Ishikawa (cell line): ENCODE results near the gene SORCS3.

Experiments
- CEBPB ChIP-seq: IDR thresholded peaks from 2 replicates; pipeline ENCODE4 v1.6.1; 2012
- CREB1 ChIP-seq: IDR thresholded peaks from 2 replicates; pipeline ENCODE4 v1.6.1; 2012; ENCODE audit warnings: low read depth
- EGR1 ChIP-seq: IDR thresholded peaks from 2 replicates; pipeline ENCODE4 v1.6.1; 2012
- EP300 ChIP-seq: IDR thresholded peaks from 2 replicates; pipeline ENCODE4 v1.6.1; 2012; ENCODE audit warnings: borderline replicate concordance
- FOXM1 ChIP-seq: IDR thresholded peaks from 2 replicates; pipeline ENCODE4 v1.6.1; 2012; ENCODE audit warnings: low read depth, borderline replicate concordance
- MAX ChIP-seq: IDR thresholded peaks from 2 replicates; pipeline ENCODE4 v1.6.1; 2012
- NFIC ChIP-seq: IDR thresholded peaks from 2 replicates; pipeline ENCODE4 v1.6.1; 2012
- RAD21 ChIP-seq: IDR thresholded peaks from 2 replicates; pipeline ENCODE4 v1.6.1; 2012; ENCODE audit warnings: low read depth
- TAF1 ChIP-seq: IDR thresholded peaks from 2 replicates; pipeline ENCODE4 v1.6.1; 2012; ENCODE audit warnings: low read depth, mild to moderate bottlenecking
- TCF12 ChIP-seq: IDR thresholded peaks from 2 replicates; pipeline ENCODE4 v1.6.1; 2012; ENCODE audit warnings: low read depth
- TEAD4 ChIP-seq: IDR thresholded peaks from 2 replicates; pipeline ENCODE4 v1.6.1; 2012
- YY1 ChIP-seq: IDR thresholded peaks from 2 replicates; pipeline ENCODE4 v1.6.1; 2012; ENCODE audit warnings: low read depth
- ZBTB7A ChIP-seq: IDR thresholded peaks from 2 replicates; pipeline ENCODE4 v1.6.1; 2012; ENCODE audit warnings: low read depth
- TF ChIP-seq, protein P1 (sequence below): IDR thresholded peaks from 2 replicates; pipeline ENCODE4 v1.6.1; 2012; ENCODE audit warnings: low read depth, mild to moderate bottlenecking
- TF ChIP-seq, protein P2 (sequence below): IDR thresholded peaks from 2 replicates; pipeline ENCODE4 v1.6.1; 2012

The SORCS3 gene

DNA sequence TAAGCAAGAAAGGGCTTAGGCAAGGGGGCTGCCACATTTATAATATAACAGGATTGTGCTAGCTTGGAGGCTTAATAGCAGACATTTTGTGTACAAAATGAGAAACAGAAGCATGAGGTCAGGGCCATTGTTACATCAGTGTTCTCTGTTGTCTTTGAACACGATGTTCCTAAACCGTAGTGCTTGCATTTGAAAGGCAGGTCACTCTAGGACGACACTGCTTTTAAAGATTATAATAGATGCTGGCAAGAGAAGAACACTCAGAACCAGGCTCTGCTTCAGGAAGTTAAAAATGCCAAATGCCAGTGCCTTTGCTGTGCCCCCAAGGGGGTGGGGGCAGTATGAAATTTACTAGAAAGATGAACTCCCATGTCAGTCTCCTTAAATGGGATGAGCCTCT, 91.1 kb downstream of the SORCS3 start:
- TF ChIP-seq ZBTB7A, result no peak
- TF ChIP-seq RAD21, result no peak
- TF ChIP-seq CREB1, result no peak

GRCh38 chr10:104734433-104734832, 93.3 kb downstream of the SORCS3 start:
- no peak for TF ChIP-seq TEAD4
- TF ChIP-seq TAF1, result no peak

DNA sequence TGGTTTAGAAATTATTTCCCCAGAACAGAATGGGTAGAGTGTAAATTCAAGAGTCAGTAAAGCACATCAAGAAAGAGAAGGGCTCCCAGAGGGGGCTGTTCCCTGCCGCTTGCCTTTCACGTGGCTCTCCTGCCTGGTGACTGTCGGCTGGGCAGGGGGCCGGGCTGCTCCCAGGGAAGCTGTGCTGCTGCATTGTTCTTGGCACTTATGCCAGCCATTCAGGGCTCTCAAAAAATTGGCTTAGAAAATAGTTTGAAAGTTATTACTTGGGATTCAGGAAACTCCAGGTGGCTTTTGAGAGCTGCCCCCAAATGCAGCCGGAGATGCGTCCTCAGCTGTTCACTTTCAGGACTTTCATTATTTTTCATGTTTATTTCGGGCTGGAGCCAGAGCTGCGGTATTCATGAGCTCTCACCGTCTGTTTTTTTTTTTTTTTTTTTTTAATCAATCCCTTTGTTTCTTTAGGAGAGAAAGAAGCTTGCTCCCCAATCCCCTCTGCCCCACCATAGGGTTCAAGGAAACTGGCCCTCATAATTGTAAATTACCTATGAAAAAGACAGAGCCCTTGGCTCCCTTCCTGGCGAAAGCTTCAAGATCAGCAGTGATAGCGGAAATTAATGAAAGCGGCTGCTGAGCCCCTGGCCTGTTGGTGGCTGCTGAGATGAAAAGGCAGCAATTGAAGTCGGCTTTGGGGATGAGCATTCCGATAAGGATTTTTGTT, 94.1 kb downstream of the SORCS3 start:
- TF ChIP-seq ZBTB7A, result no peak
- TF ChIP-seq, protein P1, sequence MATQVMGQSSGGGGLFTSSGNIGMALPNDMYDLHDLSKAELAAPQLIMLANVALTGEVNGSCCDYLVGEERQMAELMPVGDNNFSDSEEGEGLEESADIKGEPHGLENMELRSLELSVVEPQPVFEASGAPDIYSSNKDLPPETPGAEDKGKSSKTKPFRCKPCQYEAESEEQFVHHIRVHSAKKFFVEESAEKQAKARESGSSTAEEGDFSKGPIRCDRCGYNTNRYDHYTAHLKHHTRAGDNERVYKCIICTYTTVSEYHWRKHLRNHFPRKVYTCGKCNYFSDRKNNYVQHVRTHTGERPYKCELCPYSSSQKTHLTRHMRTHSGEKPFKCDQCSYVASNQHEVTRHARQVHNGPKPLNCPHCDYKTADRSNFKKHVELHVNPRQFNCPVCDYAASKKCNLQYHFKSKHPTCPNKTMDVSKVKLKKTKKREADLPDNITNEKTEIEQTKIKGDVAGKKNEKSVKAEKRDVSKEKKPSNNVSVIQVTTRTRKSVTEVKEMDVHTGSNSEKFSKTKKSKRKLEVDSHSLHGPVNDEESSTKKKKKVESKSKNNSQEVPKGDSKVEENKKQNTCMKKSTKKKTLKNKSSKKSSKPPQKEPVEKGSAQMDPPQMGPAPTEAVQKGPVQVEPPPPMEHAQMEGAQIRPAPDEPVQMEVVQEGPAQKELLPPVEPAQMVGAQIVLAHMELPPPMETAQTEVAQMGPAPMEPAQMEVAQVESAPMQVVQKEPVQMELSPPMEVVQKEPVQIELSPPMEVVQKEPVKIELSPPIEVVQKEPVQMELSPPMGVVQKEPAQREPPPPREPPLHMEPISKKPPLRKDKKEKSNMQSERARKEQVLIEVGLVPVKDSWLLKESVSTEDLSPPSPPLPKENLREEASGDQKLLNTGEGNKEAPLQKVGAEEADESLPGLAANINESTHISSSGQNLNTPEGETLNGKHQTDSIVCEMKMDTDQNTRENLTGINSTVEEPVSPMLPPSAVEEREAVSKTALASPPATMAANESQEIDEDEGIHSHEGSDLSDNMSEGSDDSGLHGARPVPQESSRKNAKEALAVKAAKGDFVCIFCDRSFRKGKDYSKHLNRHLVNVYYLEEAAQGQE, result no peak
- TF ChIP-seq NFIC, result no peak
- TF ChIP-seq CREB1, result no peak
- TF ChIP-seq MAX, result no peak
- no peak for TF ChIP-seq TEAD4
- TF ChIP-seq RAD21, result no peak
- TF ChIP-seq, protein P2, sequence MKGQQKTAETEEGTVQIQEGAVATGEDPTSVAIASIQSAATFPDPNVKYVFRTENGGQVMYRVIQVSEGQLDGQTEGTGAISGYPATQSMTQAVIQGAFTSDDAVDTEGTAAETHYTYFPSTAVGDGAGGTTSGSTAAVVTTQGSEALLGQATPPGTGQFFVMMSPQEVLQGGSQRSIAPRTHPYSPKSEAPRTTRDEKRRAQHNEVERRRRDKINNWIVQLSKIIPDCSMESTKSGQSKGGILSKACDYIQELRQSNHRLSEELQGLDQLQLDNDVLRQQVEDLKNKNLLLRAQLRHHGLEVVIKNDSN, result no peak
- no peak for TF ChIP-seq TCF12
- TF ChIP-seq EGR1, result no peak
- TF ChIP-seq EP300, result no peak
- TF ChIP-seq YY1, result no peak
- no peak for TF ChIP-seq TAF1
- no peak for TF ChIP-seq FOXM1
- no peak for TF ChIP-seq CEBPB

GRCh38 chr10:104735757-104736391, 94.8 kb downstream of the SORCS3 start:
- TF ChIP-seq NFIC, result no peak
- TF ChIP-seq TAF1, result no peak
- no peak for TF ChIP-seq TCF12
- no peak for TF ChIP-seq MAX
- no peak for TF ChIP-seq EGR1
- TF ChIP-seq FOXM1, result no peak
- no peak for TF ChIP-seq CEBPB
- no peak for TF ChIP-seq EP300
- TF ChIP-seq, protein P1, result no peak
- no peak for TF ChIP-seq ZBTB7A
- TF ChIP-seq CREB1, result no peak
- no peak for TF ChIP-seq TEAD4
- TF ChIP-seq, protein P2, result no peak
- no peak for TF ChIP-seq RAD21
- TF ChIP-seq YY1, result no peak

GRCh38 chr10:104741127-104741526, 100.0 kb downstream of the SORCS3 start:
- TF ChIP-seq TEAD4, result no peak
- TF ChIP-seq CREB1, result no peak
- no peak for TF ChIP-seq EGR1
- TF ChIP-seq NFIC, result no peak

DNA sequence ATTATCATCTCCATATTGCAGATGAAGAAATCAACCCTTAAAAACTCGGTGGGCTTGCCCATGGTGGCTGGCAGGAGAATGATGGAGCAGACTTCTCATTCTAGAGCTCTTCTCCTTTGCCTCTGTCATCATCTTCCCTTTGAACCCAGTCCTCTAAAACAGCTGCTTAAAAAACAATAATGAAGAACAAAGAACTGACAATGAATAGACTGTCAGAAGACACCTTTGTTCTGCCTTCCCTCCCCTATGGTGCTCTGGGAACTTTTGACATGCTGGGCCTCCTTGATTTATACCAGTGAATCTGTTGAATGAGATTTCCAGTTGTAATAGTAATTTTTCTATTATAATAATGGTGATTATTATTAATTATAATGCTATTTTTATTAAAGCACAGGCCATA, 103.0 kb downstream of the SORCS3 start:
- TF ChIP-seq TCF12, result no peak
- no peak for TF ChIP-seq FOXM1
- TF ChIP-seq MAX, result no peak
- no peak for TF ChIP-seq EP300
- TF ChIP-seq TEAD4, result no peak
- TF ChIP-seq RAD21, result no peak
- no peak for TF ChIP-seq CREB1
- no peak for TF ChIP-seq NFIC
- TF ChIP-seq, protein P2, result no peak
